ENCODE measurements around the gene NFILZ. TPM values are rescaled to one million over a fixed set of nuclear protein-coding genes. Genes with fewer than 3 reads are reported as not detected.

The NFILZ gene
- total RNA-seq, 3 donors from 2014 or later = not detected

DNA sequence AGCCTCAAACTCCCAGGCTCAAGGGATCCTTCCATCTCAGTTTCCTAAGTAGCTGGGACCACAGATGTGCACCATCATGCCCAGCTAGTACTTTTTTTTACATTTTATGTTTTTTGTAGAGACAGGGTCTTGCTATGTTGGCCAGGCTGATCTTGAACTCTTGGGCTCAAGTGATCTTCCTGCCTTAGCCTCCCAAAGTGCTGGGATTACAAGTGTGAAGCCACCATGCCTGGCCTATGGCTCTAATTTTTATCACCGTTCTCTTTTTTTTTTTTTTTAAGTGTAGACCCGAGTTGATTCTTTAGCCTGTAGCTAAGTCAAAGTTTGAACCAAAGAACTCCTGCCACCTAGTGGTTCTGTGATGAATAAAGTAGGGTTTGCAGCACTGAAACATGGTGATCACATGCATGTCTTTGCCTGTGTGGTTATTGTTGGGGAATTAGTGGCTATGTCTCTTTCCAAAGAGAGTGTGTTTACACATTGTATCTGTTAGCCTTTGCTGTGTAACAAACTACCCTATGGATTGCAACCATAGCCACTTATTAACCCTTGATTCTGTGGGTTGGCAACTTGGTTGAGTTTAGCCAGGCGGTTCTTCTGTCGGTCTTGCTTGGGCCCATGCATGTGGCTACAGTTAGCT is 11.6 kb downstream of the NFILZ start:
- H3K9me3 ChIP-seq = peaks cover 3 to 6% of the 10 kb centered on the region in 2 donors
- H3K27ac ChIP-seq = no peak overlapping the region
- no peaks in the 10 kb centered on the region for H3K4me1 ChIP-seq
- H3K27me3 ChIP-seq = peaks cover 0 to 9% of the 10 kb centered on the region in 2 donors
- no peak for DNase-seq (ENCODE audit: low spot score in 2 of 2)
- no peak overlapping the region for H3K4me3 ChIP-seq
- TF ChIP-seq POLR2AphosphoS5 (IDR thresholded peaks at IDR 0.05) = no peak
- TF ChIP-seq, protein P1, sequence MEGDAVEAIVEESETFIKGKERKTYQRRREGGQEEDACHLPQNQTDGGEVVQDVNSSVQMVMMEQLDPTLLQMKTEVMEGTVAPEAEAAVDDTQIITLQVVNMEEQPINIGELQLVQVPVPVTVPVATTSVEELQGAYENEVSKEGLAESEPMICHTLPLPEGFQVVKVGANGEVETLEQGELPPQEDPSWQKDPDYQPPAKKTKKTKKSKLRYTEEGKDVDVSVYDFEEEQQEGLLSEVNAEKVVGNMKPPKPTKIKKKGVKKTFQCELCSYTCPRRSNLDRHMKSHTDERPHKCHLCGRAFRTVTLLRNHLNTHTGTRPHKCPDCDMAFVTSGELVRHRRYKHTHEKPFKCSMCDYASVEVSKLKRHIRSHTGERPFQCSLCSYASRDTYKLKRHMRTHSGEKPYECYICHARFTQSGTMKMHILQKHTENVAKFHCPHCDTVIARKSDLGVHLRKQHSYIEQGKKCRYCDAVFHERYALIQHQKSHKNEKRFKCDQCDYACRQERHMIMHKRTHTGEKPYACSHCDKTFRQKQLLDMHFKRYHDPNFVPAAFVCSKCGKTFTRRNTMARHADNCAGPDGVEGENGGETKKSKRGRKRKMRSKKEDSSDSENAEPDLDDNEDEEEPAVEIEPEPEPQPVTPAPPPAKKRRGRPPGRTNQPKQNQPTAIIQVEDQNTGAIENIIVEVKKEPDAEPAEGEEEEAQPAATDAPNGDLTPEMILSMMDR (IDR thresholded peaks at IDR 0.05) = peak in 1 of 3 donors; percentile 32
- intact Hi-C loops (cut with DNase I; ENCODE audit: low total_unique reads) = no loop called here
- no peaks in the 10 kb centered on the region for H3K36me3 ChIP-seq

DNA sequence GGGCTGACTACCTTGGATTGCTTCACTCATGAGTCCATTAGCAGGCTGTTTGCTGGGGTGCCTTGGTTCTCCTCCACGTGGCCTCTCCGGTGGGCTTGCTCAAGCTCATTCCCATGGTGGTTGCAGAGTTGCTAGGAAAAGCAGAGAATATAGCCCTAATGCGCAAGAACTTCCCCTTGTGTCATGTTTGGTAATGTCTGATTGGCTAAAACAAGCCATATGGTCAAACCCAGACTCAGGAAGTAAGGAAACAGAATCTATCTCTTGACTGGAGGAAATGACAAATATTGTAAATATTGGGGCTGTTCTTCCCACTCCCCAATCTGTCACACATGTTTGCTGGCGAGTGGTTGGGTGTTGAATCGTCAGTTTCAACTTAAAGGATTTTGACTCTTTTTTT is 12.1 kb downstream of the NFILZ start:
- intact Hi-C loops (cut with DNase I; ENCODE audit: low total_unique reads) = no loop called here
- Histone ChIP-seq H3K4me1 (no peaks in the 10 kb centered on the region), H3K27me3 (peaks cover 0 to 13% of the 10 kb centered on the region in 2 donors)

DNA sequence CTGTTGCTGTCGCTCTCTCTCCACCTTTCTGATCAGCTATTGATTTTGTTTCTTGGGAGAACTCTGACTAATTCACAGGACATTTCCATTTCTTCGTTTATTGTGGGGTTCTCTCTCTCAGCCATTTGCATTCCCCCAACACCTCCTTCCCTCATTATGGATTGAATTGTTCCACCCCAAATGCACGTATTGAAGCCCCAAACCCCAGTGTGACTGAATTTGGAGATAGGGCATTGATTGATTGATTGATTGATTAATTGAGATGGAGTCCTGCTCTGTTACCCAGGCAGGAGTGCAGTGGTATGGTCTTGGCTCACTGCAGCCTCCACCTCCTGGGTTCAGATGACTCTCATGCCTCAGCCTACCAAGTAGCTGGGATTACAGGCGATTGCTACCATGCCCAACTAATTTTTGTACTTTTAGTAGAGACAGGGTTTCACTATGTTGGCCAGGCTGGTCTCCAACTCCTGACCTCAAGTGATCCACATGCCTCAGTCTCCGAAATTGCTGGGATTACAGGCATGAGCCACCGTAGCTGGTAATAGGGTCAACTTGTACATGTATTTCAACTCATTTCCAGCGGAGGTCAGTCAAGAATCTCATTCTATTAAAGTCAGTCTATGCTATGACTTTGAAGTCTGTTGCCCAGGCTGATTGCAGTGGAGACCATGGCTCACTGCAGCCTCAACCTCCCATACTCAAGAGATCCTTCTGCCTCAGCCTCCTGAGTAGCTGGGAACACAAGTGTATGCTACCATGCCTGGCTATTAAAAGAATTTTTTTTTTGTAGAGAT is 13.6 kb downstream of the NFILZ start:
- Histone ChIP-seq H3K27ac (no peak overlapping the region), H3K36me3 (no peaks in the 10 kb centered on the region), H3K9me3 (peaks cover 3 to 6% of the 10 kb centered on the region in 2 donors), H3K27me3 (peaks cover 0 to 13% of the 10 kb centered on the region in 2 donors), H3K4me3 (no peak overlapping the region), H3K4me1 (no peaks in the 10 kb centered on the region)
- no peak for DNase-seq (ENCODE audit: low spot score in 2 of 2)
- TF ChIP-seq POLR2A (IDR thresholded peaks at IDR 0.05) = no peak
- TF ChIP-seq, protein P1 (IDR thresholded peaks at IDR 0.05) = no peak
- no peak for TF ChIP-seq POLR2AphosphoS5 (IDR thresholded peaks at IDR 0.05)
- intact Hi-C loops (cut with DNase I; ENCODE audit: low total_unique reads) = no loop called here

More for the DNA sequence above, 12.1 kb downstream of the NFILZ start:
- no peak overlapping the region for H3K4me3 ChIP-seq
- H3K36me3 ChIP-seq = no peaks in the 10 kb centered on the region
- TF ChIP-seq POLR2A (IDR thresholded peaks at IDR 0.05) (no peak), POLR2AphosphoS5 (IDR thresholded peaks at IDR 0.05) (no peak)
- TF ChIP-seq, protein P1 (IDR thresholded peaks at IDR 0.05) = no peak
- DNase-seq (ENCODE audit: low spot score in 2 of 2) = no peak
- H3K27ac ChIP-seq = no peak overlapping the region
- H3K9me3 ChIP-seq = peaks cover 3 to 6% of the 10 kb centered on the region in 2 donors

DNA sequence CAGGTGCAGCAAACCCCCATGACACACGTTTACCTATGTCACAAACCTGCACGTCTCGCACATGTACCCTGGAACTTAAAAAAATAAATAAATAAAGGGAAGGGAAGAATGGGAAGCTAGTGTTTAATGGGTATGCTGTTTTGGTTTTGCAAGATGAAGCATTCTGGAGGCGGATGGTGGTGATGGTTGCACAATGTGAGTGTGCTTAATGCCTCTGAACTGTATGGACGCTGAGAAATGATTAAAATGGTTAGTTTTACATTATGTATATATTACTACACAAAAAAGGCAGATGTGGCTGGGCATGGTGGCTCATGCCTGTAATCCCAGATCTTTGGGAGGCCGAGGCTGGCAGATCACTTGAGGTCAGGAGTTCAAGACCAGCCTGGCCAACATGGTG is 17.8 kb downstream of the NFILZ start:
- Histone ChIP-seq H3K4me3 (no peak overlapping the region), H3K36me3 (no peaks in the 10 kb centered on the region), H3K27me3 (peaks cover 0 to 16% of the 10 kb centered on the region in 2 donors), H3K27ac (no peak overlapping the region), H3K9me3 (no peaks in the 10 kb centered on the region), H3K4me1 (no peaks in the 10 kb centered on the region)
- DNase-seq (ENCODE audit: low spot score in 2 of 2) = no peak
- TF ChIP-seq POLR2A (IDR thresholded peaks at IDR 0.05) (no peak), POLR2AphosphoS5 (IDR thresholded peaks at IDR 0.05) (no peak)
- TF ChIP-seq, protein P1 (IDR thresholded peaks at IDR 0.05) = no peak
- intact Hi-C loops (cut with DNase I; ENCODE audit: low total_unique reads) = no loop called here
